CD14-positive monocyte (primary cell): Measurements from ENCODE around the gene ULBP2. TPM values are rescaled to one million over a fixed set of nuclear protein-coding genes. Genes with fewer than 3 reads are reported as not detected.
A peak's percentile ranks its signal among the peaks of the same experiment; 100 is the strongest.

ENCODE experiments used
- DNase-seq, 3 donors: peaks; one replicate each; pipeline ENCODE4 v3.0.0-alpha.2; 2011 to 2022
- H2AFZ ChIP-seq: 2 replicates; pipeline ENCODE4 v1.6.0; 2012; ENCODE audit warnings: mild to moderate bottlenecking, low read depth, low read length, inconsistent platforms; ENCODE audit not compliant: insufficient read depth, poor library complexity, severe bottlenecking
- H3K27ac ChIP-seq, 2 donors: 1 replicate in 1 of 2; 2 replicates in 1 of 2; pipeline ENCODE4 v1.5.1; 2012 to 2013; ENCODE audit warnings: low read length in 2 of 2, control low read depth in 1 of 2, inconsistent platforms in 1 of 2, low read depth in 1 of 2, mild to moderate bottlenecking in 1 of 2
- H3K27me3 ChIP-seq, 2 donors: one replicate each; pipeline versions ENCODE4 v1.6.0 to v1.6.1; 2011 to 2013; ENCODE audit warnings: low read length in 2 of 2; ENCODE audit not compliant: control insufficient read depth in 2 of 2, insufficient read depth in 2 of 2
- H3K36me3 ChIP-seq, 2 donors: replicated peaks in 1 of 2; 1 replicate in 1 of 2; 2 replicates in 1 of 2; pipeline versions ENCODE4 v1.5.1 to v1.6.1; 2012 to 2013; ENCODE audit warnings: low read length in 2 of 2, control low read depth in 1 of 2, inconsistent platforms in 1 of 2, mild to moderate bottlenecking in 1 of 2; ENCODE audit not compliant: insufficient read depth in 2 of 2, control insufficient read depth in 1 of 2
- H3K4me1 ChIP-seq, 2 donors: 1 replicate in 1 of 2; 2 replicates in 1 of 2; pipeline versions ENCODE4 v1.5.1 to v1.6.1; 2012 to 2013; ENCODE audit warnings: low read length in 2 of 2, control low read depth in 1 of 2, inconsistent platforms in 1 of 2, mild to moderate bottlenecking in 1 of 2, moderate library complexity in 1 of 2; ENCODE audit not compliant: insufficient read depth in 2 of 2, control insufficient read depth in 1 of 2
- H3K4me2 ChIP-seq: replicated peaks from 2 replicates; pipeline ENCODE3; 2012; ENCODE audit warnings: low read length, moderate library complexity, mild to moderate bottlenecking; ENCODE audit not compliant: poor library complexity, severe bottlenecking; ENCODE audit errors: extremely low read depth
- H3K4me3 ChIP-seq, 3 experiments: fragments of 200-600 bp in 1 of 3; sonication (generic) in 1 of 3; replicated peaks in 1 of 3; 1 replicate in 2 of 3; 2 replicates in 1 of 3; pipeline ENCODE4 v1.5.1; 2011 to 2013; ENCODE audit warnings: low read length in 3 of 3, mild to moderate bottlenecking in 3 of 3, control low read depth in 2 of 3, low read depth in 2 of 3, inconsistent platforms in 1 of 3, moderate library complexity in 1 of 3
- H3K79me2 ChIP-seq: 2 replicates; pipeline ENCODE4 v1.6.0; 2012; ENCODE audit warnings: mild to moderate bottlenecking, control low read depth, inconsistent platforms, low read length, moderate library complexity; ENCODE audit not compliant: insufficient read depth
- H3K9ac ChIP-seq: 2 replicates; pipeline ENCODE4 v1.6.0; 2017; ENCODE audit warnings: low read length, mild to moderate bottlenecking; ENCODE audit not compliant: insufficient read depth, poor library complexity, severe bottlenecking
- H3K9me3 ChIP-seq, 2 donors: replicated peaks in 1 of 2; 1 replicate in 1 of 2; 2 replicates in 1 of 2; pipeline versions ENCODE4 v1.5.1 to v1.6.1; 2012 to 2013; ENCODE audit warnings: low read length in 2 of 2, control low read depth in 1 of 2; ENCODE audit not compliant: control insufficient read depth in 1 of 2, insufficient read depth in 1 of 2
- H4K20me1 ChIP-seq: 2 replicates; pipeline ENCODE4 v1.6.0; 2012; ENCODE audit warnings: mild to moderate bottlenecking, low read length, control low read depth, moderate library complexity; ENCODE audit not compliant: insufficient read depth
- H3K27ac Mint-ChIP-seq, 7 donors: one replicate each; pipeline ENCODE4 v1.8.0; 2020; ENCODE audit warnings: mild to moderate bottlenecking in 7 of 7, mixed read lengths in 7 of 7, moderate library complexity in 6 of 7, inconsistent platforms in 2 of 7
- H3K27me3 Mint-ChIP-seq, 3 donors: one replicate each; pipeline ENCODE4 v1.8.0; 2021 to 2022; ENCODE audit warnings: low read depth in 3 of 3, mild to moderate bottlenecking in 3 of 3, mixed read lengths in 3 of 3, moderate library complexity in 3 of 3, inconsistent platforms in 1 of 3
- H3K36me3 Mint-ChIP-seq, 2 donors: one replicate each; pipeline ENCODE4 v1.8.0; 2020; ENCODE audit warnings: mixed read lengths in 2 of 2, inconsistent platforms in 1 of 2, mild to moderate bottlenecking in 1 of 2
- H3K4me1 Mint-ChIP-seq: one replicate; pipeline ENCODE4 v1.8.0; 2020; ENCODE audit warnings: mild to moderate bottlenecking, mixed read lengths
- H3K4me3 Mint-ChIP-seq, 2 donors: one replicate each; pipeline ENCODE4 v1.8.0; 2020; ENCODE audit warnings: mild to moderate bottlenecking in 2 of 2, mixed read lengths in 2 of 2, moderate library complexity in 1 of 2
- H3K9me3 Mint-ChIP-seq, 7 donors: one replicate each; pipeline ENCODE4 v1.8.0; 2020 to 2022; ENCODE audit warnings: mixed read lengths in 7 of 7, mild to moderate bottlenecking in 6 of 7, moderate library complexity in 6 of 7, inconsistent platforms in 2 of 7
- CTCF ChIP-seq: fragments of 200-600 bp; IDR thresholded peaks from one replicate; pipeline ENCODE4 v1.8.0; 2022; ENCODE audit warnings: antibody characterized with exemption, mild to moderate bottlenecking
- WGBS: methylation state at CpG from one replicate; pipeline ENCODE4 v1.1.5; 2013; ENCODE audit warnings: missing lambda C conversion rate; ENCODE audit not compliant: insufficient coverage; 5-methylcytosine and 5-hydroxymethylcytosine counted together
- intact Hi-C, 2 donors: fragments of 100-400 bp; cut with micrococcal nuclease; formaldehyde crosslinking; loops; one replicate each; pipeline versions ENCODE4 v1.15.0 to v1.15.1; 2023
- polyA plus RNA-seq, 3 donors: library from polyadenylated mRNA; depleted of rRNA in 1 of 3; unstranded in 2 of 3; stranded (reverse) in 1 of 3; fragments of 300-500 nt in 2 of 3; fragments of >200 nt in 1 of 3; fragmentation: Illumina TruSeq in 2 of 3; gene quantifications; 1 replicate in 2 of 3; 2 replicates in 1 of 3; pipeline ENCODE4 v1.2.3, GENCODE V29; 2012 to 2021

ULBP2 gene
- polyA plus RNA-seq, 3 donors, result 0.31 to 0.49 TPM; not detected in 1

GRCh38 chr6:149948011-149948410, 6.2 kb downstream of the ULBP2 start:
- H3K4me1 ChIP-seq, result no peaks in the 10 kb centered on the region
- H3K4me3 ChIP-seq, result no peak overlapping the region
- intact Hi-C loops, result no loop called here
- H3K4me1 Mint-ChIP-seq, result no peaks in the 10 kb centered on the region
- H3K4me2 ChIP-seq, result no peak overlapping the region
- H2AFZ ChIP-seq, result no peak overlapping the region
- H3K27ac ChIP-seq, result no peak overlapping the region
- H3K36me3 Mint-ChIP-seq, result no peaks in the 10 kb centered on the region
- H3K4me3 Mint-ChIP-seq, result no peak overlapping the region
- H3K9ac ChIP-seq, result no peak overlapping the region
- peaks cover 40 to 63% of the 10 kb centered on the region in 2 donors for H3K27me3 ChIP-seq
- DNase-seq, result no peak
- no peak for TF ChIP-seq CTCF
- H4K20me1 ChIP-seq, result no peaks in the 10 kb centered on the region
- H3K27ac Mint-ChIP-seq, result peak overlapping the region in 1 of 7 donors; percentile 76
- peaks cover 56 to 75% (median 69%) of the 10 kb centered on the region in 3 donors for H3K27me3 Mint-ChIP-seq
- peaks cover 0 to 6% (median 0%) of the 10 kb centered on the region in 7 donors for H3K9me3 Mint-ChIP-seq
- no peaks in the 10 kb centered on the region for H3K9me3 ChIP-seq
- no peaks in the 10 kb centered on the region for H3K36me3 ChIP-seq
- no peaks in the 10 kb centered on the region for H3K79me2 ChIP-seq
- no CpG with 5 or more reads among the region's 1 CpG for WGBS

- H3K4me2 ChIP-seq, result no peak overlapping the region
- no peak overlapping the region for H3K27ac Mint-ChIP-seq
- DNase-seq, result no peak
- H3K79me2 ChIP-seq, result no peaks in the 10 kb centered on the region
- H3K27me3 ChIP-seq, result peaks cover 45 to 64% of the 10 kb centered on the region in 2 donors
- H3K9ac ChIP-seq, result no peak overlapping the region
- peaks cover 2% of the 10 kb centered on the region for H3K4me1 Mint-ChIP-seq
- no peak for TF ChIP-seq CTCF
- 89% methylated on average over 5 of the region's 5 CpGs for WGBS
- no peak overlapping the region for H3K4me3 ChIP-seq
- H2AFZ ChIP-seq, result no peak overlapping the region
- no peaks in the 10 kb centered on the region for H3K36me3 Mint-ChIP-seq
- H3K9me3 ChIP-seq, result no peaks in the 10 kb centered on the region
- H3K27me3 Mint-ChIP-seq, result peaks cover 59 to 75% (median 71%) of the 10 kb centered on the region in 3 donors
- H3K27ac ChIP-seq, result no peak overlapping the region
- H4K20me1 ChIP-seq, result no peaks in the 10 kb centered on the region
- no peaks in the 10 kb centered on the region for H3K36me3 ChIP-seq
- H3K9me3 Mint-ChIP-seq, result peaks cover 0 to 6% (median 0%) of the 10 kb centered on the region in 7 donors
- intact Hi-C loops, result no loop called here
- no peaks in the 10 kb centered on the region for H3K4me1 ChIP-seq
- peak overlapping the region in 1 of 2 donors; percentile 7 for H3K4me3 Mint-ChIP-seq
Observed at GRCh38 chr6:149948616-149949015, 6.8 kb downstream of the ULBP2 start.
